BLaER1 treated with 17β-estradiol and CSF1 and Interleukin-3, amounts not matched to agents 10 nM and 100 nM (cell line): Measurements from ENCODE around the gene ALK.

Experiments
- H3K27ac ChIP-seq, 11 experiments: shearing (Covaris generic); formaldehyde crosslinking; 2 replicates each; pipeline ENCODE4 v1.8.1; 2022
- H3K27me3 ChIP-seq, 11 experiments: shearing (Covaris generic); formaldehyde crosslinking; 2 replicates each; pipeline ENCODE4 v1.8.1; 2022
- H3K36me3 ChIP-seq, 11 experiments: shearing (Covaris generic); formaldehyde crosslinking; 2 replicates each; pipeline ENCODE4 v1.8.1; 2022
- H3K4me1 ChIP-seq, 10 experiments: shearing (Covaris generic); formaldehyde crosslinking; 2 replicates each; pipeline ENCODE4 v1.8.1; 2022
- H3K4me2 ChIP-seq, 11 experiments: shearing (Covaris generic); formaldehyde crosslinking; 2 replicates each; pipeline ENCODE4 v1.8.1; 2022
- H3K4me3 ChIP-seq, 10 experiments: shearing (Covaris generic); formaldehyde crosslinking; 2 replicates each; pipeline ENCODE4 v1.8.1; 2022
- H3K9ac ChIP-seq, 11 experiments: shearing (Covaris generic); formaldehyde crosslinking; 2 replicates each; pipeline ENCODE4 v1.8.1; 2022
- H3K9me3 ChIP-seq, 11 experiments: shearing (Covaris generic); formaldehyde crosslinking; replicated peaks in 1 of 11; 2 replicates each; pipeline ENCODE4 v1.8.1; 2022
- H4K20me1 ChIP-seq, 11 experiments: shearing (Covaris generic); formaldehyde crosslinking; 2 replicates each; pipeline ENCODE4 v1.8.1; 2022
- Cebpa-rat ChIP-seq, 11 experiments: shearing (Covaris generic); IDR thresholded peaks; 2 replicates each; pipeline ENCODE4 v1.8.1; 2022

The ALK gene

DNA sequence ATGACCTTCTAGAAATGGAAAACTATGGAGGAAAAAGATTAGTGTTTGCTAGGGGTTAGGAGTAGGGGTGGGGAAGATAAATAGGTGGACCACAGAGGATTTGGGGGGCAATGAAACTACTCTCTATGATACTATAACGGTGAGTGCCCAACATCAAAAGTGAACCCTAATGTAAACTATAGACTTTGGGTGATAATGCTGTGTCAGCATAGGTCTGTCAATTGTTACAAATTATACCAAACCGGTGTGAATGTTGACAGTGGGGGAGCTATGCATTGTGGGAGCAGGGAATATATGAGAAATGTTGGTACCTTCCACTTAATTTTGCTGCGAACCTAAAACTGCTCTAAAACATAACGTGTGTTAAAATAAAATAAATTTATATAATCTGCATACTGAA lies 180.3 kb downstream of the ALK start:
- Histone ChIP-seq H3K27me3 (no peaks in the 10 kb centered on the region), H3K27ac (no peak overlapping the region), H4K20me1 (no peaks in the 10 kb centered on the region), H3K4me2 (no peak overlapping the region), H3K36me3 (no peaks in the 10 kb centered on the region), H3K4me3 (no peak overlapping the region), H3K9ac (no peak overlapping the region), H3K4me1 (peaks cover 0 to 7% (median 0%) of the 10 kb centered on the region in 10 experiments; a peak in 1 of 20 replicates), H3K9me3 (no peaks in the 10 kb centered on the region)
- TF ChIP-seq Cebpa-rat (IDR thresholded peaks at IDR 0.05), result no peak

DNA sequence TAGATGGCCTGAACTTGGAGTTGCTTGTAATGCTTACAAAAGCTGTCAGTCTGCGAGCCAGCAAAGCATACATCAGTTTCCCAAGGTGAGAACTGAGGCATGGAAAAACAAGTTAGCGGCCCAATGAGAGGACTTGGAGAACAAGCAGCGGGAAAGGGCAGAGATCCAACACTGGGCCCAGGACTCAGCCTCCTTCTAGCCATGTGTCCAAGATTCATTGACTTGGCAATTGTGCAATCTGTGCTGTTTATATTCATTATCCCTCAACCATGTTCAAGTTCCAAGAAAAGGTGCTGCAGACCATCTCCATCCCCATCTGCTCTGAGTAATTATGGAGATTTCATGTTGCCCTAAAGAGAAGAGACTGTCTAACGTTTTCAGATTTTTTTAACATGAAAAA lies 187.4 kb downstream of the ALK start:
- no peaks in the 10 kb centered on the region for H3K36me3 ChIP-seq
- no peaks in the 10 kb centered on the region for H4K20me1 ChIP-seq
- peaks cover 0 to 5% (median 0%) of the 10 kb centered on the region in 11 experiments; a peak in 2 of 22 replicates for H3K9me3 ChIP-seq
- H3K4me2 ChIP-seq, result no peak overlapping the region
- TF ChIP-seq Cebpa-rat (IDR thresholded peaks at IDR 0.05), result no peak
- no peaks in the 10 kb centered on the region for H3K4me1 ChIP-seq
- H3K9ac ChIP-seq, result no peak overlapping the region
- no peak overlapping the region for H3K4me3 ChIP-seq
- H3K27ac ChIP-seq, result no peak overlapping the region
- H3K27me3 ChIP-seq, result no peaks in the 10 kb centered on the region

DNA sequence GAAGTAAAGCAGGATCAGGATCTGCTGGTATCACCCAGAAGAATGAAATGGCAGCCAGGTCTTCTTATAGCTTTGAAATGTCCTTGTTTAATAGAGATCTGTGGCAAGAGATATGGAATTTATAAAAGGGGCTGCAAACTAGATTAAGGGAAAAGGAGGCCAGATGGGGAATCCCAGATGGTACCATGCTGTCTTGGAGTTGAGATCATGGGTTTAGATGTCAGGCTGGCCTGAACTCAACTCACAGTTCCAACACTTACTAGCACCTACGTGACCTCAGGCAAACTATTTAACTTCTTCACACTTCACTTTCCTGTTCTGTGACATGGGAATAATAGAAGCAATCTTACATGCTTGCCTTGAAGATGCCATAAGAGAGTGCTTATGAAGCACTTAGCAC lies 188.2 kb downstream of the ALK start:
- H3K4me2 ChIP-seq, result no peak overlapping the region
- no peak overlapping the region for H3K4me3 ChIP-seq
- TF ChIP-seq Cebpa-rat (IDR thresholded peaks at IDR 0.05), result no peak
- H3K9ac ChIP-seq, result no peak overlapping the region
- no peaks in the 10 kb centered on the region for H3K27me3 ChIP-seq
- no peak overlapping the region for H3K27ac ChIP-seq
- no peaks in the 10 kb centered on the region for H3K36me3 ChIP-seq
- H3K4me1 ChIP-seq, result no peaks in the 10 kb centered on the region
- H3K9me3 ChIP-seq, result peaks cover 0 to 5% (median 0%) of the 10 kb centered on the region in 11 experiments; a peak in 2 of 22 replicates
- no peaks in the 10 kb centered on the region for H4K20me1 ChIP-seq

DNA sequence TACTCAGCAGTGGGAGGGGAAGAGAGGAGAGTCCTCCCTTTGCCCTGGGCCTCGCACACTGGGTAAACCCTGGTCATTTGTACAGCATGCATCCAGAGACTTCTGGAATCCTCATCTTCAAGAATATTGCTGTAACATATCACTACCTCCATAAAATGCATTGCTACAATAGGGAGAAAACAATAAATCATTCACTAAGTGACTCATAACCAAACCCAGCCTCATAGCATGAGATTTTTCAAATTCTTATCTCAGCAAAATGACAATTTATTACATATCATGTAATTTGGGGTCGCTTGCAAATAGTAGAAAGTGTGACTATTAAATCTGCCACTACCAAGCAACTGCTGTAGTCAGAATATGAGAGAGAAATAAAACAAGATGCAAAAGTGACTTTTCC lies 189.4 kb downstream of the ALK start:
- Histone ChIP-seq H4K20me1 (no peaks in the 10 kb centered on the region), H3K4me2 (no peak overlapping the region), H3K27ac (no peak overlapping the region), H3K36me3 (no peaks in the 10 kb centered on the region), H3K27me3 (no peaks in the 10 kb centered on the region), H3K9me3 (peaks cover 0 to 5% (median 0%) of the 10 kb centered on the region in 11 experiments; a peak in 2 of 22 replicates), H3K9ac (no peak overlapping the region), H3K4me1 (no peaks in the 10 kb centered on the region), H3K4me3 (no peak overlapping the region)
- TF ChIP-seq Cebpa-rat (IDR thresholded peaks at IDR 0.05), result no peak

- H3K4me1 ChIP-seq, result 0 out of 20 replicates have a peak, but pooled peaks cover 0 to 4% (median 0%) of the 10 kb centered on the region in 10 experiments
- H3K9ac ChIP-seq, result no peak overlapping the region
- no peaks in the 10 kb centered on the region for H4K20me1 ChIP-seq
- no peak overlapping the region for H3K27ac ChIP-seq
- no peaks in the 10 kb centered on the region for H3K36me3 ChIP-seq
- no peaks in the 10 kb centered on the region for H3K9me3 ChIP-seq
- no peak overlapping the region for H3K4me3 ChIP-seq
- H3K4me2 ChIP-seq, result no peak overlapping the region
- H3K27me3 ChIP-seq, result no peaks in the 10 kb centered on the region
- no peak for TF ChIP-seq Cebpa-rat (IDR thresholded peaks at IDR 0.05)
Measured at GRCh38 chr2:29729932-29730331, 191.5 kb downstream of the ALK start.

DNA sequence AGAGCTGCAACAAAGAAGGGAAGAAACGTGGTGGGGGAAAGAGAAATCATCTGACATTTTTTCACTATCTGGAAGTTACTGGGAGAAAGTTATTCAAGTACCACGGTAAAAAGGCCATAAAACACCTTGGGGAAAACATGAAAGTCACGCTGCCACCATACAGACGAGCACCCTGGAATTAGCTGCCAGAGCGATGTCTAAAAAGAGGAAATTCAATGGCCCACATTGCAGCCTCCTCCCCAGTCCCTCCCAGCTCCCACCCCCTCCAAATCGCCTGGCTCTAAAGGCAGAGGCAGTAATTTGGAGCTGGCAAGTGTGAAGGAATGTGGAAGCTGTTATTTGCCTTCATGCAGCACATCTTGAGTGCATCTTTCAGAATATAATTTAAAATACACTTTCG lies 192.0 kb downstream of the ALK start:
- Histone ChIP-seq H3K4me2 (0 out of 22 replicates have a peak overlapping the region, but pooled peaks of 1 of the 11 experiments have one; percentile 5), H3K27me3 (no peaks in the 10 kb centered on the region), H3K27ac (no peak overlapping the region), H3K36me3 (no peaks in the 10 kb centered on the region), H3K4me3 (no peak overlapping the region), H3K9ac (no peak overlapping the region), H4K20me1 (no peaks in the 10 kb centered on the region), H3K4me1 (0 out of 20 replicates have a peak, but pooled peaks cover 0 to 4% (median 0%) of the 10 kb centered on the region in 10 experiments), H3K9me3 (no peaks in the 10 kb centered on the region)
- TF ChIP-seq Cebpa-rat (IDR thresholded peaks at IDR 0.05), result no peak

DNA sequence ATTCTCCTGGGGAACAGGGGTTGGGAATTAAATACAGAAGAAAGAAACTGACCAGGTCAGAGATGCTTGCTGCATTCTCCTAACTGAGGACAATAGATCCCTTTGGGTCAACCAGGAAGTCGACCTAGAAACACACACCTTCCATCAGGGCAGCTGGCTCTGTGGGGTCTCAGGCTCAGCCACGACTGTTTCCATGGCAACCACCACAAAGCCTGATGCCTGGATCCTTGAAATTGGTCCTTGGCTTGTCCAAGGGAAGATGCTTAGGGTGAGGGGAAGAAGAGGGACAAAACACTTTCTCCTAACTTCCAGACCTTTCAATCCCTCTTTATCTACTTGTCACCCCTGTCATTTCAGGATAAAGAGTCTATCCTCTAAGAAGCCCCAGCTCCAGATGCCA lies 194.4 kb downstream of the ALK start:
- Histone ChIP-seq H3K9ac (no peak overlapping the region), H3K4me2 (no peak overlapping the region), H3K4me1 (0 out of 20 replicates have a peak, but pooled peaks cover 0 to 4% (median 0%) of the 10 kb centered on the region in 10 experiments)

GRCh38 chr2:29725610-29726009 lies 195.8 kb downstream of the ALK start:
- no peak overlapping the region for H3K4me3 ChIP-seq
- no peak overlapping the region for H3K9ac ChIP-seq
- no peak overlapping the region for H3K4me2 ChIP-seq
- 0 out of 20 replicates have a peak, but pooled peaks cover 0 to 4% (median 0%) of the 10 kb centered on the region in 10 experiments for H3K4me1 ChIP-seq
- TF ChIP-seq Cebpa-rat (IDR thresholded peaks at IDR 0.05), result no peak
- H3K27me3 ChIP-seq, result no peaks in the 10 kb centered on the region
- no peak overlapping the region for H3K27ac ChIP-seq
- no peaks in the 10 kb centered on the region for H3K36me3 ChIP-seq
- H3K9me3 ChIP-seq, result no peaks in the 10 kb centered on the region
- H4K20me1 ChIP-seq, result no peaks in the 10 kb centered on the region

More for the DNA sequence above, 194.4 kb downstream of the ALK start:
- Histone ChIP-seq H3K9me3 (no peaks in the 10 kb centered on the region), H3K36me3 (no peaks in the 10 kb centered on the region), H3K27me3 (no peaks in the 10 kb centered on the region), H3K27ac (no peak overlapping the region), H3K4me3 (no peak overlapping the region), H4K20me1 (no peaks in the 10 kb centered on the region)
- TF ChIP-seq Cebpa-rat (IDR thresholded peaks at IDR 0.05), result no peak

- no peak overlapping the region for H3K27ac ChIP-seq
- no peaks in the 10 kb centered on the region for H3K27me3 ChIP-seq
- no peaks in the 10 kb centered on the region for H3K36me3 ChIP-seq
- H3K4me1 ChIP-seq, result 0 out of 20 replicates have a peak, but pooled peaks cover 0 to 4% (median 0%) of the 10 kb centered on the region in 10 experiments
- no peaks in the 10 kb centered on the region for H3K9me3 ChIP-seq
- TF ChIP-seq Cebpa-rat (IDR thresholded peaks at IDR 0.05), result no peak
- H3K4me3 ChIP-seq, result no peak overlapping the region
- H4K20me1 ChIP-seq, result no peaks in the 10 kb centered on the region
- H3K4me2 ChIP-seq, result no peak overlapping the region
- H3K9ac ChIP-seq, result no peak overlapping the region
Measured at GRCh38 chr2:29724282-29724681, 197.1 kb downstream of the ALK start.

DNA sequence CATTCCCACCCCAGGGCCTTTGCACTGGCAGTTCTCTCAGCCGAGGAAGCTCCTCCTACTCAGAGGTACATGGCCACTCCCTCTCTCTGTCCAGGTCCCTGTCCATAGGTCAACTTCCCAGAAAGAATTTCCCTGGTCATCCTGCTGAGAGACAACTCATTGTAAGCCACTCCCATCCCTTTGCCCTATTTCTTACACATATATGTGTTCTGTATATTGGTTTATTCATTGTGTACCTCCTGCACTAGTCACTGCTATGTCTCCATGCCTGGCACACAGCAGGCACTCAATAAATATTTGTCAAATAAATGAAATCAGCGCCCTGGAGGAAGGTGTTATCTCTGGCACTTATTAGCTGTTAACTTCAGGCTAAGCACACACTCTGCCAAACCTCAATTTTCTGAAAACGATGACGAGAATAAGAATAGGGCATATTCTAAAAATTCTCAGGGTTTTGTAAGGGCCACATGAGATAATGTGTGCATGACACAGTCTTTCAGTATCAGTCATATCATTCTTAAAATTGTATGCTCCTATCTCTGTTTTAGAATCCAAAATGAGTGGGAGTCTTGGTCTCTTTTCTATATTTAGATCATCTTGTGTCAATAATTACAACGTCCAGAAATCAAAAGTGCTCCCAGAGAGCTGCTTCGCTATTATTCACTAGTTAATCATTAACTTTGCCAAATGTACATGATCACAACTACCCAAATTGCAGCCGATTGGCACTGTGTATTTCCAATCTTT lies 198.0 kb downstream of the ALK start:
- no peak for TF ChIP-seq Cebpa-rat (IDR thresholded peaks at IDR 0.05)
- H3K9me3 ChIP-seq, result no peaks in the 10 kb centered on the region
- H3K9ac ChIP-seq, result no peak overlapping the region
- H3K4me3 ChIP-seq, result no peak overlapping the region
- H3K27me3 ChIP-seq, result no peaks in the 10 kb centered on the region
- no peaks in the 10 kb centered on the region for H4K20me1 ChIP-seq
- H3K36me3 ChIP-seq, result no peaks in the 10 kb centered on the region
- no peak overlapping the region for H3K27ac ChIP-seq
- 0 out of 20 replicates have a peak, but pooled peaks cover 0 to 4% (median 0%) of the 10 kb centered on the region in 10 experiments for H3K4me1 ChIP-seq
- no peak overlapping the region for H3K4me2 ChIP-seq
